Measurements from ENCODE around the gene CPNE9. TPM values are rescaled to one million over a fixed set of nuclear protein-coding genes. Genes with fewer than 3 reads are reported as not detected.

Gene CPNE9
- total RNA-seq, 1 experiment from 2014 or later = 0.07 TPM

- intact Hi-C loops (cut with micrococcal nuclease) = no loop called here
- TF ChIP-seq EZH2phosphoT487 (IDR thresholded peaks at IDR 0.05; ENCODE audit: borderline replicate concordance, low read length) (no peak), EZH2 (IDR thresholded peaks at IDR 0.05; ENCODE audit: low read length, unreplicated experiment) (no peak), CTCF (conservative IDR thresholded peaks at IDR 0.05; ENCODE audit: low read depth, low read length) (no peak)
- ChIA-PET POLR2A (ENCODE audit: unreplicated experiment) (no interaction called here), CTCF (no interaction called here)
- H3K4me1 ChIP-seq (ENCODE audit: insufficient read depth, low read length) = peaks cover 8% of the 10 kb centered on the region
- ATAC-seq (no peak), DNase-seq (no peak)
- H3K27me3 ChIP-seq (ENCODE audit: low read length) = no peaks in the 10 kb centered on the region
- H2AFZ ChIP-seq (ENCODE audit: low read length) = no peak overlapping the region
- no peak overlapping the region for H3K4me3 ChIP-seq (ENCODE audit: low read length)
- H3F3A ChIP-seq (ENCODE audit: low read length, unreplicated experiment) = no peaks in the 10 kb centered on the region
- peaks cover 10% of the 10 kb centered on the region for H3K36me3 ChIP-seq (ENCODE audit: low read depth, low read length)
- no peak overlapping the region for H3K9ac ChIP-seq (ENCODE audit: low read length)
- no peaks in the 10 kb centered on the region for H3K9me2 ChIP-seq (replicated peaks; ENCODE audit: low read length)
- H4K20me1 ChIP-seq (ENCODE audit: low read length) = no peaks in the 10 kb centered on the region
- H3K4me2 ChIP-seq (ENCODE audit: low read length) = no peak overlapping the region
- no peaks in the 10 kb centered on the region for H3K9me3 ChIP-seq (ENCODE audit: low read length)
- no TSS peak for BruUV-seq (replicated peaks)
- H3K27ac ChIP-seq (ENCODE audit: low read length) = no peak overlapping the region
- no peaks in the 10 kb centered on the region for H3K79me2 ChIP-seq (ENCODE audit: low read length)
These were observed 53.8 kb downstream of the CPNE9 start for GRCh38 chr3:9757427-9757826.

- POLR2A ChIA-PET (ENCODE audit: unreplicated experiment) = no interaction called here
- no peaks in the 10 kb centered on the region for H3K27me3 ChIP-seq (ENCODE audit: low read length)
- no peaks in the 10 kb centered on the region for H4K20me1 ChIP-seq (ENCODE audit: low read length)
- no peaks in the 10 kb centered on the region for H3K9me3 ChIP-seq (ENCODE audit: low read length)
- no peak for ATAC-seq
- H3K79me2 ChIP-seq (ENCODE audit: low read length) = no peaks in the 10 kb centered on the region
- no peak overlapping the region for H3K27ac ChIP-seq (ENCODE audit: low read length)
- no peak overlapping the region for H3K9ac ChIP-seq (ENCODE audit: low read length)
- H3K4me3 ChIP-seq (ENCODE audit: low read length) = no peak overlapping the region
- CTCF ChIA-PET = no interaction called here
- H3K36me3 ChIP-seq (ENCODE audit: low read depth, low read length) = peaks cover 10% of the 10 kb centered on the region
- no peaks in the 10 kb centered on the region for H3F3A ChIP-seq (ENCODE audit: low read length, unreplicated experiment)
- no peak for DNase-seq
- no TSS peak for BruUV-seq (replicated peaks)
- intact Hi-C loops (cut with micrococcal nuclease) = no loop called here
- no peaks in the 10 kb centered on the region for H3K4me1 ChIP-seq (ENCODE audit: insufficient read depth, low read length)
- TF ChIP-seq EZH2phosphoT487 (IDR thresholded peaks at IDR 0.05; ENCODE audit: borderline replicate concordance, low read length) = no peak
- no peak for TF ChIP-seq EZH2 (IDR thresholded peaks at IDR 0.05; ENCODE audit: low read length, unreplicated experiment)
- no peak for TF ChIP-seq CTCF (conservative IDR thresholded peaks at IDR 0.05; ENCODE audit: low read depth, low read length)
- no peak overlapping the region for H3K4me2 ChIP-seq (ENCODE audit: low read length)
- H2AFZ ChIP-seq (ENCODE audit: low read length) = no peak overlapping the region
- no peaks in the 10 kb centered on the region for H3K9me2 ChIP-seq (replicated peaks; ENCODE audit: low read length)
These were observed 57.3 kb downstream of the CPNE9 start for GRCh38 chr3:9760779-9761505.

- H3K9me3 ChIP-seq (ENCODE audit: low read length) = no peaks in the 10 kb centered on the region
- no peaks in the 10 kb centered on the region for H3K27me3 ChIP-seq (ENCODE audit: low read length)
- H3K9ac ChIP-seq (ENCODE audit: low read length) = no peak overlapping the region
- no peak for TF ChIP-seq EZH2 (IDR thresholded peaks at IDR 0.05; ENCODE audit: low read length, unreplicated experiment)
- no peak for TF ChIP-seq CTCF (conservative IDR thresholded peaks at IDR 0.05; ENCODE audit: low read depth, low read length)
- no peak for TF ChIP-seq EZH2phosphoT487 (IDR thresholded peaks at IDR 0.05; ENCODE audit: borderline replicate concordance, low read length)
- DNase-seq (no peak), ATAC-seq (peak; percentile 49; the same call in 1 of the 2 replicates)
- no peaks in the 10 kb centered on the region for H4K20me1 ChIP-seq (ENCODE audit: low read length)
- H3K4me2 ChIP-seq (ENCODE audit: low read length) = no peak overlapping the region
- ChIA-PET CTCF (no interaction called here), POLR2A (ENCODE audit: unreplicated experiment) (no interaction called here)
- intact Hi-C loops (cut with micrococcal nuclease) = no loop called here
- no TSS peak for BruUV-seq (replicated peaks)
- H3K27ac ChIP-seq (ENCODE audit: low read length) = no peak overlapping the region
- H3F3A ChIP-seq (ENCODE audit: low read length, unreplicated experiment) = no peaks in the 10 kb centered on the region
- H3K4me1 ChIP-seq (ENCODE audit: insufficient read depth, low read length) = no peaks in the 10 kb centered on the region
- peaks cover 10% of the 10 kb centered on the region for H3K36me3 ChIP-seq (ENCODE audit: low read depth, low read length)
- H3K9me2 ChIP-seq (replicated peaks; ENCODE audit: low read length) = no peaks in the 10 kb centered on the region
- 0 out of 2 replicates have a peak, but pooled peaks cover under 1% of the 10 kb centered on the region for H3K79me2 ChIP-seq (ENCODE audit: low read length)
- H3K4me3 ChIP-seq (ENCODE audit: low read length) = no peak overlapping the region
- no peak overlapping the region for H2AFZ ChIP-seq (ENCODE audit: low read length)
These were observed 58.3 kb downstream of the CPNE9 start for GRCh38 chr3:9761919-9762318.
